ENCODE measurements around the gene LTBP4.
A peak's percentile ranks its signal among the peaks of the same experiment; 100 is the strongest.

The LTBP4 gene

DNA sequence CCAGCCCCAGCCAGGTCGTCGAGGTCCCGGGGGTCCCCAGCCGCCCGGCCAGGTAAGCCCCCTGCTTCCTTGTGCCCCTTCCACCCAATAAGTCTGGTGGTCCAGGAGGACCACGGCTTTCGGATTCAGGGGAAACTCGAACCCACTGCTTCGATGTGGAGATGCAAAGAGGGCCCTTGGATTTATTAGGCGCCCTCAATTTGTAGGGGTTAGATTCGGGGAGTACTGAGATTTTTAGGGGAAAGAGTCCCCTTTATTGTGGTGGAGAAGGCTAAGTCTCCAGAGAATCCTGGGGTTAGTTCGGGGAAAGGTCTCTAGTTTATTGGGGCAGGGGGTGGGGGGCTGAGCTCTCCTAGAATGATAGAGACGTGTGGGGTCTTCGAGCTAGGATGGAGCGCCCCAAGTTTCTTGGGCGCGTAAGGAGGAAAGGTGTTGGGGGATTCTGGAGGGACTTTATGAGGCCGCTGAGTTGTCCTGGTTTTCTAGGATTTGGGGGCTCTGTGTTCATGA lies 3.8 kb upstream of the LTBP4 start:
- DNase-seq (ENCODE audit: low read depth, low spot score) = no peak

GRCh38 chr19:40598121-40598917 lies 2.9 kb upstream of the LTBP4 start:
- peak; percentile 68 for DNase-seq (ENCODE audit: low read depth, low spot score)

DNA sequence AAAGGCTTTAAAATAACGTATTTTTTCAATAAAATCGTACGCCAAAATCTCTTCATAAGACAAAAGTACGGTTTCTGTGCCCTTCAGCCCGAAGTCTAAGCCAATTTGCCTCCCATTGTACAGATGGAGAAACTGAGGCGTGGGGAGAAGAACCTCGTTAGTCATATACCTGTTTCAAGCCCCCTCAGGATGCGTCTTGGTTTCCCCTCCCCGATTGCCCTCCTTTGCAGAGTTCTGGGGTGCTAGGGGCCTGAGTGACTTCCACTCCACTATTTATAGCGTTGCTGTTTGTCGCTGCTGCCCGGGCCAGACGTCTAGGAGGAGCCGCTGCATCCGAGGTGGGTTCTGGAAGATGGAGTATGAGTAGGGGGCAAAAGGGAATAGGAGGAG lies 2.3 kb upstream of the LTBP4 start:
- no peak for DNase-seq (ENCODE audit: low read depth, low spot score)

DNA sequence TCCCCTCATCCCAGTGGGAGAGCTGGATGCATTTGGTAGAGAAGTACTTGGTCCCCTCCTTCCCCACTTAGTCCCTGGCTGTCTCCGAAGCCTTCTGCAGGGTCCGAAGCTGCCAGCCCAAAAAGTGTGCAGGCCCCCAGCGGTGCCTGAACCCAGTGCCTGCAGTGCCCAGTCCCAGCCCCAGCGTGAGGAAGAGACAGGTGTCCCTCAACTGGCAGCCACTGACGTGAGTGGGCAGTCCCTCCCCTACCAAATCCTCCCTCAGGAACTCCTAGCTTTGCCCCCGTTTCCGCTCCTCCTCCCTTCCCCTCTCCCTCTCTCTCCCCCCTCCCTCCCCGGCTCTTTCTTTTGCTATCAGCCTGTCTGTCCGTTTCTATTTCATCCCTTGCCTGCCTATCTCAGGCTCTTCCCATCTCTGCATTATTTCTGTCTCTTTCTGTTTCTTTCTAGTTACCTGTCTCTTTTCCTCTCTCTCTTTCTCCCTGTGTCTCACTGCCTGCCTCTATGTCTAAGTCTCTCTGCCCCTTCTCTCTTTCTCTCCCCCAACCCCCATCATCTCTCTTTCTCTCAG lies 1.8 kb upstream of the LTBP4 start:
- no peak for DNase-seq (ENCODE audit: low read depth, low spot score)

DNA sequence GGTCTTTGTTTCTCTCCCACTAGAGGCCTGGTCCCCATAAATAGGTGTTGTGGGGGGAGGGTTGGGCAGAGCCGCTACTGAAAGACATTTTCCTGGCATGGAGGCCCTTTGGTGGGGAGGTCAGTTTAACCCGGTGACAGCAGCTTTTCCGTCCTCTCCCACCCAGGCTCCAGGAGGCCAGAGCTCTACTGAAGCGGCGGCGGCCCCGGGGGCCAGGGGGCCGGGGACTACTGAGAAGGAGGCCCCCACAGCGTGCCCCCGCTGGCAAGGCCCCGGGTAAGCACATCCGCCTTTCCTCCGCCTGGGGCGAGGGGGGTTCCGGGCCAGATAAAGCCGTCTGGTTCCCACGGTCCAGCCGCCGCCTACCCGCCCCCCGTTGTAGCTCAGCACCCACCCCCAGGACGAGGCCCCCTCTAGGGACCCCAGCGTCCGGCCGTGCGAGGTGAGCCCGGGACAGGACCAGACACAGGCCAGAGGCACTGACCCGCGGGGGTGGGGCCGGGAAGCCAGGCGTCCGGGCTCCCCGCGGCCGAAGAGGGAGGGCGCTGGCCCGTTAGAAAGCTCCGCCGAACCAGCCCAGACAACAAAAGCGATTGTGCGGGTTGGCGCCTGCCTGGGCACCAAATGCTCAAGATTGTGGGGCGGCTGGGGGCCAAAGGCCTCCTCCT lies 1.1 kb upstream of the LTBP4 start:
- no peak for DNase-seq (ENCODE audit: low read depth, low spot score)

DNA sequence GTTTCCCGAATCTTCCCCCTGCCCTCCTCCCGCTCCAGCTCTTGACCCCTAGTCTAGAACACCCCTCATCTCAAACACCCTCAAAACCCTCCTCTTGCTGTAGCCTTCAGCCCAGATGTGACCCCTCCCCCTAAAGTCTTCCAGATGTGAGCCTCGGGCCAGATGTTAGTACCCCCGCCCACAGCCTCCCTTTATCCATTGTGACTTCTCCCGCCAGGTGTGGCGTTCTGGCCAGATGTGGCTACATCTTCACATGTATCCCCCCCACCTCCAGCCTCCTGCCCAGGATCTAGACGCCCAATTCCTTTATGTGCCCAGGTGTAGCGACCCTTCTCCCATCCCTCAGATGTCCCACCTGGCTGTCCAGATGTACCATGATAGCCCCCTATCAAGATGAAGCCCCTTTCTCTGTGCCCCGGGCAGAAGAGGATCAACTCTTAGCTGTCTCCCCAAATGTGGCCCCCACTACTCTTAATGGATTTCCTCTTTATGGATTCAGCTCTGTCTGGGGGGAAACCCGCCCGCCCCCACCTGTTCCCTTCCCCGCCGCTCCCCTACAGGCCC lies 517 bp upstream of the LTBP4 start:
- DNase-seq (ENCODE audit: low read depth, low spot score) = no peak

DNA sequence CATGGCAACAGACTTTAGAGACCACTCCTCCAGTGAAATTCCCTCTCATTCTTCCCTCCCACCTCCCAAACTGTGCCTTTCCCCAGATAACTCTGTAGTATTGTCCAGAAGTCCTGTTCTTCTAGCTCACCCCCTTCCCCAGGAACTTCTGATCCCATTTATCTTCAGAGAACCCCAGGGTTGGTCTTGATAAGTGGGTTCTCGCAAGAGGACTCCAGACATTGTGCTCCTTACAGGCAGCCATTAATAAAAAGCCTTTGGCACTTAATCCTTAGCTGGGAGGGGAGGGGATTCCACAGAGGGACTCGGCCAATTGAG lies 1.9 kb downstream of the LTBP4 start:
- DNase-seq (ENCODE audit: low read depth, low spot score) = no peak

GRCh38 chr19:40603389-40604170 lies 2.4 kb downstream of the LTBP4 start:
- peak; percentile 92 for DNase-seq (ENCODE audit: low read depth, low spot score)

DNA sequence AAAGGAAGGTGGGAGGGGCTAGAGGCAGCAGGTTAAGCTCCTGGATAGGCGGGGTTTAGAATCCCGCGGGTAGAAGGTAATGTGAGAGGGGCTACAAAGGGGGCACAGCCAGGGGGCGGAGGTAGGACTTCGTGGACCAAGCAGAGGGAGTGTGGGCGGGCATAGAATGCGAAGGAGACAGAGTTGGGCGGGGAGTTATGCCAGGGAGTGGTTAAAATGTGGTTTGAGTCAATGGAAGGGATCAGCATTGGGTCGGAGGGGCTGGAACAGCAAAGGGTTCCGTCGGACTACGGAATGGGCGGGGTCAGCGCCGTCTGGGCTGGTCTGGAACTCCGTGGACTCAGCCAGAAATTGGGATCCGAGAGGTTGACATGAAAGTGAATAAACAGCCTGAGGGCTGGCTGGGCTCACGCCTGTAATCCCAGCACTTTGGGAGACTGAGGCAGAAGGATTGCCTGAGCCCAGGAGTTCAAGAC lies 3.0 kb downstream of the LTBP4 start:
- DNase-seq (ENCODE audit: low read depth, low spot score) = no peak

- DNase-seq (ENCODE audit: low read depth, low spot score) = no peak
Observed at GRCh38 chr19:40604647-40605215, 3.6 kb downstream of the LTBP4 start.

- DNase-seq (ENCODE audit: low read depth, low spot score) = peak; percentile 63
Observed at GRCh38 chr19:40605216-40605971, 4.2 kb downstream of the LTBP4 start.

- no peak for DNase-seq (ENCODE audit: low read depth, low spot score)
Observed at GRCh38 chr19:40607311-40608239, 6.4 kb downstream of the LTBP4 start.

- DNase-seq (ENCODE audit: low read depth, low spot score) = no peak
Observed at GRCh38 chr19:40608240-40608621, 7.1 kb downstream of the LTBP4 start.

DNA sequence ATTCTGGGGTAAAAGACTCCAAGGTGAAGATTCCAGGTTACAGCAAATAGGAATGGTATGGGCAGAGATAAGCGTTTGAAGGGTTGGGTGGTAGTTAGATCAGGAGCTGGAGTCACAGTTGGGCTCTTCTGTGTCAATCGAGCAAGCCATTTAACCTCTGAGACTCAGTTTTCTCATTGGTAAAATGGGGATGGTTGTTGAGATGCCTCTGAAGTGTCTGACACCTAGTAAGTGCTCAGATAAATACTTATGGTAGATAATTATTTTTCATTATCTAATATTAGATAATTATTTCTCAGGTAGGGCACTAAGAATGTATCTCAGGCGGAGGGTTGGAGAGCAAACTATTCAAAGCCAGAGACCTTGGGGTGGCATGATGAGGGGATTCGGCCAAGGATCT lies 7.8 kb downstream of the LTBP4 start:
- no peak for DNase-seq (ENCODE audit: low read depth, low spot score)

- peak; percentile 71 for DNase-seq (ENCODE audit: low read depth, low spot score)
Observed at GRCh38 chr19:40609561-40610395, 8.6 kb downstream of the LTBP4 start.

GRCh38 chr19:40610396-40611064 lies 9.4 kb downstream of the LTBP4 start:
- no peak for DNase-seq (ENCODE audit: low read depth, low spot score)

- DNase-seq (ENCODE audit: low read depth, low spot score) = no peak
Observed at GRCh38 chr19:40611096-40611495, 9.9 kb downstream of the LTBP4 start.
